Measurements from ENCODE around the gene MTUS2. TPM values are rescaled to one million over a fixed set of nuclear protein-coding genes. Genes with fewer than 3 reads are reported as not detected.

MTUS2 gene
- total RNA-seq, 1 donor = 0.36 TPM

DNA sequence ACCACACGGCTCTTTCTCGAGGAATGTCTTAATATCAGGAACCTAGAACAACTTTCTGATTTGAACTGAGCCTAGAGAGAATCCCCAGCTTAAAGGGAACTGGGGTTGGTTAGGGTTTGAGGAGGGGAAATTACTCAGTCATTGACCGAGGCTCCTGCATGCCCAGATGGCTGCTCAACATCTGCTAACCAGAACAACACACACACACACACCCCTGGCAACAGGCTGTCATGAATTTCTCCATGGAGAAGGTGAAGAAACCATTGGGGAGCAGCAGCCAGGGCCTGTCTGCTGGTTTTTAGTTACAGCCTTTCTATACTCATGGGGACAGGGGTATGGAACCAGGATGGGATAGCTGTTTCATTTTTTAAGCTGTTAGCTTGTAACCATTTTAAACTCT lies 5.2 kb downstream of the MTUS2 start:
- Histone ChIP-seq H3K36me3 (ENCODE audit: insufficient read depth, low read length) (no peaks in the 10 kb centered on the region), H3K4me1 (ENCODE audit: insufficient read depth, low read length) (peaks cover 4% of the 10 kb centered on the region), H4K20me1 (ENCODE audit: insufficient read depth, low read length) (no peaks in the 10 kb centered on the region), H3K27me3 (ENCODE audit: insufficient read depth, low read length) (peaks cover 22% of the 10 kb centered on the region), H2AFZ (ENCODE audit: low read length) (no peak overlapping the region), H3K79me2 (ENCODE audit: insufficient read depth, low read length) (no peaks in the 10 kb centered on the region), H3K4me3 (ENCODE audit: insufficient read depth, low read length) (no peak overlapping the region), H3K4me2 (ENCODE audit: insufficient read depth, low read length) (no peak overlapping the region), H3K9me3 (ENCODE audit: low read depth, low read length) (peaks cover 6% of the 10 kb centered on the region), H3K27ac (ENCODE audit: low read depth, low read length) (no peak overlapping the region)
- no peak for DNase-seq (ENCODE audit: insufficient read length, low spot score, missing footprints)
- TF ChIP-seq, protein P1, sequence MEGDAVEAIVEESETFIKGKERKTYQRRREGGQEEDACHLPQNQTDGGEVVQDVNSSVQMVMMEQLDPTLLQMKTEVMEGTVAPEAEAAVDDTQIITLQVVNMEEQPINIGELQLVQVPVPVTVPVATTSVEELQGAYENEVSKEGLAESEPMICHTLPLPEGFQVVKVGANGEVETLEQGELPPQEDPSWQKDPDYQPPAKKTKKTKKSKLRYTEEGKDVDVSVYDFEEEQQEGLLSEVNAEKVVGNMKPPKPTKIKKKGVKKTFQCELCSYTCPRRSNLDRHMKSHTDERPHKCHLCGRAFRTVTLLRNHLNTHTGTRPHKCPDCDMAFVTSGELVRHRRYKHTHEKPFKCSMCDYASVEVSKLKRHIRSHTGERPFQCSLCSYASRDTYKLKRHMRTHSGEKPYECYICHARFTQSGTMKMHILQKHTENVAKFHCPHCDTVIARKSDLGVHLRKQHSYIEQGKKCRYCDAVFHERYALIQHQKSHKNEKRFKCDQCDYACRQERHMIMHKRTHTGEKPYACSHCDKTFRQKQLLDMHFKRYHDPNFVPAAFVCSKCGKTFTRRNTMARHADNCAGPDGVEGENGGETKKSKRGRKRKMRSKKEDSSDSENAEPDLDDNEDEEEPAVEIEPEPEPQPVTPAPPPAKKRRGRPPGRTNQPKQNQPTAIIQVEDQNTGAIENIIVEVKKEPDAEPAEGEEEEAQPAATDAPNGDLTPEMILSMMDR (IDR thresholded peaks at IDR 0.05; ENCODE audit: extremely low read depth, low read depth, low read length) = no peak

DNA sequence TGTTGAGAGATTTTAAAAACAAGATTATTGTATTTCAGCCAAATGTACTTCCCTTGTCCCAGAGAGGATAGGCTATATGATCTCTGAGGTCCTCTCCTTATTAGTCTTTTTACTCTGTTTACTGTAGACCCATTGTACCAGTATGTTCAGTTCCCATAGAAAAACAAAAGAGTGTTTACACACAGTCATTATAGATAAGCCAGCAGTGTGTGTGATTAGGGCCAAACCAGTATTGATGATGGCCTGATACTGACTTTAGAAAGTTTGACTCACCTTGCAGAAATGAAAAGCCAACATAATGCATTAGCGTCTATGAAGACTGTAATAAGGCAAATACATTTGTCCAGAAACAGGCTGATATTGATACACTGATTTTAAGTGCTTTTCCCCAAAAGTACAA lies 6.2 kb downstream of the MTUS2 start:
- TF ChIP-seq, protein P1 (IDR thresholded peaks at IDR 0.05; ENCODE audit: extremely low read depth, low read depth, low read length) = no peak
- Histone ChIP-seq H3K79me2 (ENCODE audit: insufficient read depth, low read length) (no peaks in the 10 kb centered on the region), H3K9me3 (ENCODE audit: low read depth, low read length) (peaks cover 8% of the 10 kb centered on the region), H3K4me2 (ENCODE audit: insufficient read depth, low read length) (no peak overlapping the region), H3K4me3 (ENCODE audit: insufficient read depth, low read length) (no peak overlapping the region), H3K27me3 (ENCODE audit: insufficient read depth, low read length) (peaks cover 12% of the 10 kb centered on the region), H3K27ac (ENCODE audit: low read depth, low read length) (no peak overlapping the region), H3K4me1 (ENCODE audit: insufficient read depth, low read length) (no peaks in the 10 kb centered on the region), H2AFZ (ENCODE audit: low read length) (no peak overlapping the region), H3K36me3 (ENCODE audit: insufficient read depth, low read length) (no peaks in the 10 kb centered on the region), H4K20me1 (ENCODE audit: insufficient read depth, low read length) (no peaks in the 10 kb centered on the region)
- no peak for DNase-seq (ENCODE audit: insufficient read length, low spot score, missing footprints)

DNA sequence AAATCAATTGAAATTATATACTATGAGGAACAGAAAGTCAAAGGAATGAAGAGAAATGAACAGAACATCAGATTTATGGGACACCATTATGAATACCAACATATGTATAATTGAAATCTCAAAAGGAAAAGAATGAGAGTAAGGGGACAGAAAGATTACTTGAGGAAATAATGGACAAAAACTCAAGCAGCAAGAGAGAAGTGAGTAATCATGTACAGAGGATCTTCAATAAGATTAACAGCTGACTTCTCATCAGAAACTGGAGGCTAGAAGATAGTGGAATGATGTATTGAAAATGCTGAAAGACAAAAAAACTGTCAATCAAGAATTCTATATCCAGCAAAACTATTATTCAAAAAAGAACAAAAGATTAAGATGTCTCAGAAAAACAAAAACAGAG lies 10.4 kb downstream of the MTUS2 start:
- H3K9me3 ChIP-seq (ENCODE audit: low read depth, low read length) = peaks cover 8% of the 10 kb centered on the region
- no peak for DNase-seq (ENCODE audit: insufficient read length, low spot score, missing footprints)
- TF ChIP-seq, protein P1 (IDR thresholded peaks at IDR 0.05; ENCODE audit: extremely low read depth, low read depth, low read length) = no peak
- no peaks in the 10 kb centered on the region for H3K27me3 ChIP-seq (ENCODE audit: insufficient read depth, low read length)
- no peak overlapping the region for H2AFZ ChIP-seq (ENCODE audit: low read length)
- H3K4me3 ChIP-seq (ENCODE audit: insufficient read depth, low read length) = no peak overlapping the region
- H3K27ac ChIP-seq (ENCODE audit: low read depth, low read length) = no peak overlapping the region
- no peaks in the 10 kb centered on the region for H4K20me1 ChIP-seq (ENCODE audit: insufficient read depth, low read length)
- H3K36me3 ChIP-seq (ENCODE audit: insufficient read depth, low read length) = no peaks in the 10 kb centered on the region
- no peak overlapping the region for H3K4me2 ChIP-seq (ENCODE audit: insufficient read depth, low read length)
- no peaks in the 10 kb centered on the region for H3K4me1 ChIP-seq (ENCODE audit: insufficient read depth, low read length)
- no peaks in the 10 kb centered on the region for H3K79me2 ChIP-seq (ENCODE audit: insufficient read depth, low read length)

DNA sequence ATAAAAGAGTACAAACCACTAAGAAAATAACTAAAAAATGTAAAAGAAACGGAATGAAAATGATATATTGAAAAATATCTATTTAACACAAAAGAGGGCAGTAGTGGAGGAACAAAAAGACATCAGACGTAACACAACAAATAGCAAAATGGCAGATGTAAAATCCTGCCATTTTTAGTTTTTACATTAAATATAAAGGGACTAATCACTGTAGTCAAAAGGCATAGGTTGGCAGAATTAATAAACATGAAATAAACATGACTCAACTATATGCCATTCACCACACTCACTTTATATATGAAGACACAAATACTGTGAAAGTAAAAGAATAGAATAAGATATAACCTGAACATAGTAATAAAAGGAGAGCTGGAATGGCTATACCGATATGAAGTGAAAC lies 11.0 kb downstream of the MTUS2 start:
- Histone ChIP-seq H3K4me3 (ENCODE audit: insufficient read depth, low read length) (no peak overlapping the region), H3K9me3 (ENCODE audit: low read depth, low read length) (peaks cover 8% of the 10 kb centered on the region), H3K27ac (ENCODE audit: low read depth, low read length) (no peak overlapping the region), H3K79me2 (ENCODE audit: insufficient read depth, low read length) (no peaks in the 10 kb centered on the region), H3K27me3 (ENCODE audit: insufficient read depth, low read length) (no peaks in the 10 kb centered on the region), H4K20me1 (ENCODE audit: insufficient read depth, low read length) (no peaks in the 10 kb centered on the region), H3K4me2 (ENCODE audit: insufficient read depth, low read length) (no peak overlapping the region), H3K36me3 (ENCODE audit: insufficient read depth, low read length) (no peaks in the 10 kb centered on the region), H3K4me1 (ENCODE audit: insufficient read depth, low read length) (no peaks in the 10 kb centered on the region), H2AFZ (ENCODE audit: low read length) (no peak overlapping the region)
- TF ChIP-seq, protein P1 (IDR thresholded peaks at IDR 0.05; ENCODE audit: extremely low read depth, low read depth, low read length) = no peak
- no peak for DNase-seq (ENCODE audit: insufficient read length, low spot score, missing footprints)

All from osteoblast (primary cell).